Dermis lymphatic vessel endothelial cell (primary cell): ENCODE results near the gene ANO4. TPM values are rescaled to one million over a fixed set of nuclear protein-coding genes. Genes with fewer than 3 reads are reported as not detected.

Experiments
- total RNA-seq: library from RNA; depleted of rRNA; stranded (reverse); fragments of >200 nt; gene quantifications from 2 replicates; pipeline ENCODE4 v1.2.1, GENCODE V29; 2014

Gene ANO4
- total RNA-seq, result 1.4 and 1.5 TPM in 2 replicates

DNA sequence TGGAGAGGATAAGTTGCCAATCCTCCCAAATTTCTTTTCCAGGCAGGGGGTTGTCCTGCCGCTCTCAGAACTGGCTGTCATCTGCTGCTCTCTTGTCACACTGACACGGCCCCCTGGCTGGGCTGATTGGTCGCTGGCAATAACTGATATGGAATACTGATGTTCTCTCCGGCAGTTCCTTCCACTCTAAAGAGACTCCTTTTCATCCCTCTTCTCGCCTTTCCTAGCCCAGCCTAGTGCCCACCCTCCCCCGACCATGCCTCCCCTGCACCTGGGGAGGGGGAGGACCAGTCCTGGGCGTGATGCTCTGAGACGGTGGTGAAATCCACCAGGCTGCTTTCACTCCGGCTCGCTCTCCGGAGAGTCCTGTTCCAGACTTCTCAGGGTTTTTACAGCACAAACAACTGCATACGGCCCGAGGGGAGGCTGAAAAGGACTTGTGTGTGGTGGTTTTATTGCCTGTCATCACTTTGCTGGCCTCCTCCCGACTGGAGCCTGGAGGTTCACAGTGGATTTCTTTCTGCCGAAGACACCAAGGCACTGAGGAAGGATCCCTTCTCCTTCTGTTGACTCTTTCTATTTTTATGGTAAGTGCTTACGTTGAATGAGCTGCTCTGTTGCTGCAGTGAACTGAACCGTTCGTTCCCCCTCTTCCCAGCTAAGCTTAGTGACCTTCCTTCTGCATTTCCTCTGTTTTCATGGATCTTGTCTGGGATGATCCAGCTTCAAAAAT, at the start of gene ANO4:
TSS of gene ANO4 (plus strand) at position 336 of the 733 bp plus-strand sequence. CDS start 107,010 bp downstream, outside the sequence.

Other genes starting within 250 kb of the ANO4 start
- gene GAS2L3, start 221.1 kb upstream of the ANO4 start, total RNA-seq, result 14.9 and 15.4 TPM in 2 replicates